ENCODE measurements around the gene MYL6B. TPM values are rescaled to one million over a fixed set of nuclear protein-coding genes. Genes with fewer than 3 reads are reported as not detected.
A peak's percentile ranks its signal among the peaks of the same experiment; 100 is the strongest.

Gene MYL6B
- total RNA-seq, 3 donors from 2014 or later: 13.0 to 39.8 (median 22.7) TPM

DNA sequence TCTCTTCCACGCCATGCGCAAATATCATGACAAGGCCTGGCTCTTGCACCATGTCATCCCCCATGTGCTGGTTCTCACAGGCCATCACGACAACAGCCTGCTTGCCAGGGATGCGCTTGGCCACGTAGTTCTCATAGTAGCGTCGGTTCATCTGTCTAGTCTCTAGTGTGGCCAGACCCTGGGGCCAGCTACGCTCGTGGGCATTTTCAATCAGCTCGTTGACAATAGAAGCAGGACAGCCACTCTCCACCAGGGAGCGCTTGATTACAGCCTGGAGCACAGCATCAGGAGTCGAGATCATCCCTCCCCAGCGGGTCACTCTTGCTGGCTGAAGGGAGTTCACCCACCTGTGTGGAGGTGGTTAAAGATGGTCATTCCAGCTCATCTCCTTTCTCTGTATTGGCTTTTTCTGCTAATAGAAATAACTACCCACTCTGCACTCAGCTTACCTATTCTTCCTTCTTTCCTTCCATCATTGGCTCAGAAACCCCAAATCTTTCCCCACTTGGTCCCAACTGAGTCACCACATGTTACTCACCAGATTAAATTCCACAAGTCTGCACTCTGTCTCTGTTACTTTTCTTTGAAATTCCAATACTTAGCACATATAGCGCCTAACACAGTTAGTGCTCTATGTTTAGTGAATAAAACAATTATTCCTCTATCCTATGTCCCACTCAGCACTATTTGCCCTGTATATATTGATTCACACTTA, 54.2 kb downstream of the MYL6B start:
- ATAC-seq (peak; percentile 87), DNase-seq (peak in 2 of 3 donors; percentile 71 to 85)
- H3K4me1 ChIP-seq (ENCODE audit: low read depth): no peaks in the 10 kb centered on the region
- intact Hi-C loops (cut with DNase I, micrococcal nuclease): no loop called here
- no peaks in the 10 kb centered on the region for H3K36me3 ChIP-seq (ENCODE audit: low read depth)
- no peaks in the 10 kb centered on the region for H3K9me3 ChIP-seq
- TF ChIP-seq, protein P1, sequence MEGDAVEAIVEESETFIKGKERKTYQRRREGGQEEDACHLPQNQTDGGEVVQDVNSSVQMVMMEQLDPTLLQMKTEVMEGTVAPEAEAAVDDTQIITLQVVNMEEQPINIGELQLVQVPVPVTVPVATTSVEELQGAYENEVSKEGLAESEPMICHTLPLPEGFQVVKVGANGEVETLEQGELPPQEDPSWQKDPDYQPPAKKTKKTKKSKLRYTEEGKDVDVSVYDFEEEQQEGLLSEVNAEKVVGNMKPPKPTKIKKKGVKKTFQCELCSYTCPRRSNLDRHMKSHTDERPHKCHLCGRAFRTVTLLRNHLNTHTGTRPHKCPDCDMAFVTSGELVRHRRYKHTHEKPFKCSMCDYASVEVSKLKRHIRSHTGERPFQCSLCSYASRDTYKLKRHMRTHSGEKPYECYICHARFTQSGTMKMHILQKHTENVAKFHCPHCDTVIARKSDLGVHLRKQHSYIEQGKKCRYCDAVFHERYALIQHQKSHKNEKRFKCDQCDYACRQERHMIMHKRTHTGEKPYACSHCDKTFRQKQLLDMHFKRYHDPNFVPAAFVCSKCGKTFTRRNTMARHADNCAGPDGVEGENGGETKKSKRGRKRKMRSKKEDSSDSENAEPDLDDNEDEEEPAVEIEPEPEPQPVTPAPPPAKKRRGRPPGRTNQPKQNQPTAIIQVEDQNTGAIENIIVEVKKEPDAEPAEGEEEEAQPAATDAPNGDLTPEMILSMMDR (IDR thresholded peaks at IDR 0.05): peak; percentile 42
- H3K4me3 ChIP-seq: no peak overlapping the region

Other genes starting within 250 kb of the MYL6B start
- gene PYM1, start 224.7 kb upstream of the MYL6B start, total RNA-seq: 10 to 100 TPM; 29.7 to 48.8 (median 45.7) TPM
- gene DGKA, start 221.4 kb upstream of the MYL6B start, total RNA-seq: 100 to 1,000 TPM in 1 of 3 donors, 10 to 100 TPM in 2; 82.6 to 148 (median 97.0) TPM
- gene PMEL, start 186.5 kb upstream of the MYL6B start, total RNA-seq: 1 to 10 TPM; 1.3 to 4.4 (median 3.4) TPM
- 10 to 100 TPM; 17.1 to 22.1 (median 20.8) TPM for gene CDK2, start 185.8 kb upstream of the MYL6B start, total RNA-seq
- 100 to 1,000 TPM; 131 to 179 (median 173) TPM for gene RAB5B, start 178.5 kb upstream of the MYL6B start, total RNA-seq
- 10 to 100 TPM; 29.2 to 32.0 (median 30.4) TPM for gene SUOX, start 155.3 kb upstream of the MYL6B start, total RNA-seq
- 1 to 10 TPM; 3.5 to 9.1 (median 7.2) TPM for gene IKZF4, start 131.5 kb upstream of the MYL6B start, total RNA-seq
- gene RPS26, start 110.7 kb upstream of the MYL6B start, total RNA-seq: 10 to 100 TPM; 28.8 to 81.1 (median 34.5) TPM
- 100 to 1,000 TPM; 136 to 423 (median 212) TPM for gene ERBB3, start 72.4 kb upstream of the MYL6B start, total RNA-seq
- gene PA2G4, start 48.0 kb upstream of the MYL6B start, total RNA-seq: 10 to 100 TPM; 61.7 to 94.9 (median 90.3) TPM
- 1,000 to 10,000 TPM; 2,763 to 3,198 (median 3,152) TPM for gene RPL41, start 36.0 kb upstream of the MYL6B start, total RNA-seq
- gene ZC3H10, start 34.3 kb upstream of the MYL6B start, total RNA-seq: 10 to 100 TPM in 1 of 3 donors, 1 to 10 TPM in 2; 5.0 to 11.8 (median 5.4) TPM
- gene ESYT1, start 24.3 kb upstream of the MYL6B start, total RNA-seq: 10 to 100 TPM; 44.9 to 75.7 (median 52.0) TPM
- gene MYL6, start 5.8 kb downstream of the MYL6B start, total RNA-seq: 1,000 to 10,000 TPM; 1,884 to 3,185 (median 1,894) TPM
- gene SMARCC2, start 36.9 kb downstream of the MYL6B start, total RNA-seq: 100 to 1,000 TPM in 2 of 3 donors, 10 to 100 TPM in 1; 91.7 to 163 (median 116) TPM
- 10 to 100 TPM; 30.4 to 51.5 (median 32.1) TPM for gene RNF41, start 69.3 kb downstream of the MYL6B start, total RNA-seq
- 10 to 100 TPM; 22.2 to 37.3 (median 30.2) TPM for gene NABP2, start 71.8 kb downstream of the MYL6B start, total RNA-seq
- 100 to 1,000 TPM in 2 of 3 donors, 10 to 100 TPM in 1; 88.4 to 298 (median 129) TPM for gene SLC39A5, start 77.5 kb downstream of the MYL6B start, total RNA-seq
- 10 to 100 TPM; 35.6 to 53.8 (median 43.1) TPM for gene ANKRD52, start 105.8 kb downstream of the MYL6B start, total RNA-seq
- gene COQ10A, start 114.4 kb downstream of the MYL6B start, total RNA-seq: 10 to 100 TPM in 1 of 3 donors, 1 to 10 TPM in 2; 4.0 to 12.7 (median 5.3) TPM
- gene CS, start 147.7 kb downstream of the MYL6B start, total RNA-seq: 100 to 1,000 TPM; 261 to 344 (median 332) TPM
- 10 to 100 TPM; 75.5 to 79.3 (median 77.7) TPM for gene CNPY2, start 163.4 kb downstream of the MYL6B start, total RNA-seq
- 10 to 100 TPM; 61.4 to 73.5 (median 61.9) TPM for gene PAN2, start 181.4 kb downstream of the MYL6B start, total RNA-seq
- gene IL23A, start 186.3 kb downstream of the MYL6B start, total RNA-seq: under 1 TPM in 1 of 3 donors, not detected in 2; 0.55 TPM
- 100 to 1,000 TPM in 1 of 3 donors, 10 to 100 TPM in 2; 82.9 to 112 (median 95.7) TPM for gene STAT2, start 207.5 kb downstream of the MYL6B start, total RNA-seq
- gene APOF, start 210.3 kb downstream of the MYL6B start, total RNA-seq: not detected